Measurements from ENCODE around the gene TMC1.
"Not testable (repeated sequence)": the region's sequence is repeated elsewhere in the genome, so short reads cannot be mapped to it uniquely, and the experiment has no call there.

The TMC1 gene

DNA sequence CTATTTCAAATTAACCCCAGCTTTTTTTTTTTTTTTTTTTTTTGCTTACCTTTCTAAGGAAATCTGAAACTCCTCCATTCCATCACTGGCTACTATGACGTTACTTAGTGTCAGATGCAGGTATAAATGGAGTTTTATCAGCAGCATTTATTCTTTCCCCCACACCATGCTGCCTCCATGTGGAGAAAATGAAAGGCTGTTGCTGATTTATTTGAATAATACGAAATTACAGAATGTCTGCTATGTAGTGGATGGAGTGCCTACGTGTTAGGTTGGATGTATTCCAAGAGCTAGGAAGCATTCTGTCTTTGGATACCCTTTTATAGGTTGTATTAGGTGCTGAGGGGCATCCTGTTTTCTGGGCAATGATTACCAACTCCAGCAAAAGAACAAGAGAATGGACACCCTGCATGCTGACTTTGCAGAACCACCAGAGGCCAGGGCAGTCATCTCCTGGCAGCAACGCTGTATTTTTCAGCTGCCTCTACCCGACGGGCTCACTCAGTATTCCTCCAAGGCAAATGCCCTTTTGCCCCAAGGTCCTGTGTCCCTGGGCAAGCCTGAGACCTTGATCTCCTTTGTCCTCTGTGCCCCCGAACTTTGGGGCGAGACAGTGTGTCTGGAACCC, 232.0 kb downstream of the TMC1 start:
- peak in 3 of 58 donors; percentile 0 to 16 (median 9) for DNase-seq

- DNase-seq: no peak
Observed at GRCh38 chr9:72755836-72756235, 234.4 kb downstream of the TMC1 start.

DNA sequence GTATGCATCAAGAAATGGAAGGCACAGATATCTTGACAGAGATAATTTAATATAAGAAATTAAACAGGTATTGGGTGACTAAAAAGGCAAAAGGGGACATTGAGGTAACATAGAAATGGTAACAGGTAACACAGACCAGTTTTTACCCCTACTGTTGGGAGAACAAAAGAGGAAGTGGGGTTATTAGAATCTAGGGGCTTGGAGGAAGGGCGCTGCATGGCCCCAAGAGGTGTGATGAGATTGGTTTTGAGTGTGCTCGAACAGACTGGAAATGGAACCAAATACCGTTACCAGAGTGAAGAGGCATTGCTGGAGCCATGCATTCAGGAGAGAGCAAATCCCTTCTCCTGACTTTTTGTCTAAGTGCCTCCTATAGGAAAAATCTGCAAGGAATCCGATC, 237.5 kb downstream of the TMC1 start:
- no peak for DNase-seq

DNA sequence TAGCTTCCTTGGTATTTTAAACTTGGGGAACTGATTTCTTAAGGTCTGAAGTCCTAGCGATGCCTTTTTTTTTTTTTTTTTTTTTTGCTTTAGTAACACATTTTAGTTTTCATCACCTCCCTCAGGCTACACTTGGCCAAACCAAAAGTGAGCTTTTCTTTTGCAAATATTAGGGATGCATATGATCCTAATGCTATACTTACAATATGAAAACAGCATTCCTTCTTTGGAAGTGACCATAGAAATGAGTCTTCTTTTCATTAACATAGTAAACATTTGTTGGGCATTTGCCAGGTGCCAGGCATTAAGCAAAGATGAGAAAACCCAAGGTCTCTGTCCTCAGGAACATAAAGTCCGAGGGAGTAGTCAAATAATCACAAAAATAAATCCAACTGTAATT, 241.6 kb downstream of the TMC1 start:
- no peak for DNase-seq

GRCh38 chr9:72769546-72769945, 248.1 kb downstream of the TMC1 start:
- DNase-seq: no peak

- no peak for DNase-seq
Observed at GRCh38 chr9:72772661-72773060, 251.3 kb downstream of the TMC1 start.

DNA sequence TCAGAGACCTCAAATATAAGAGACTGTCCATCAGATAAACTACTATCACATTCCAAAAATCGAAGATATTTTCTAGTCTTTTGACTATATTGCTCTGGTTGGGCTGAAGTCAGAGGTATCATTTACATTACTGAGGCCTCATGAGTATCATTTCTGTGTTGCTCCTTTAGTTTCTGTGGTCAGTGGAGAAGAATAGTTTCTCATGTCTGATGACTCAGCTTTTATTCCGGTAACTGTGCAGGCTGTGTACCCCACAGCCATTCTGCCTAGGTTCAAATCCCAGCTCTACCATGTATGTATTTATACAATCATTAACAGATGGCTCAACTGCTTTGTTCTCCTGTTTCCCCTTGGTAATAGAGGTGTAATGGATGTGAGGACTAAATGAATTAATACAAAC, 252.2 kb downstream of the TMC1 start:
- no peak for DNase-seq

- DNase-seq: no peak
Observed at GRCh38 chr9:72775570-72775969, 254.2 kb downstream of the TMC1 start.

DNA sequence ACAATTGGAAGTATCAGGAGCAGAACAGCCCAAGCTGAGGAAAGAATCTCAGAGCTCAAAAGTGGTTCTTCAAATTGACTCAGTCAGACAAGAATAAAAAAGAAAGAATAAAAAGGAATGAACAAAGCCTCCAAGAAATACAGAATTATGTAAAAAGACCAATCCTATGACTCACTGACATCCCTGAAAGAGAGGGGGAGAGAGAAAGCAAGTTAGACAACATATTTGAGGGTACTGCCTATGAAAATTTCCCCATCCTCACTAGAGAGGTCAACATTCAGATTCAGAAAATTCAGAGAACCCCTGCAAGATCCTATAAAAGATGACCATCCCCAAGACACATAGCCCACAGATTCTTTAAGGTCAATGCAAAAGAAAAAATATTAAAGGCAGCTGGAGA, 258.2 kb downstream of the TMC1 start:
- no peak for DNase-seq

DNA sequence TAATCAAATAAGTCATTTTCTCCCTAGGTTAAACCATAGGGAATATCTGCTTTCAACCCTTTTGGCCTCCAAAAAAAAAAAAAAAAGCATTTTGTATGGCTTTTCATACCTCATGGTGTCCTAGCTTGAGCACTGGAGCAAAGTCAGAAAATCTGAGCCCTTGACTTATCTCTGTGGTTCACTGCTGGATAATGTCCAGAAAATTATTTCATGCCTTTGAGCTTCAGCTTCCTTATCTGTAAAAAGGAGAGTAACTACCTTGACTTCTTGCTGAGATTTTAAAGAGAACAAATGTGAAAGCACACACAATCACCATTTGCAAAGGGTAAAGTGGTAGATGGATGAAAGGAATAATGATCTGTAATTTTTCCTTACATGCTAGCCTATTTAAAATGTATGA, 265.5 kb downstream of the TMC1 start:
- no peak for DNase-seq

- DNase-seq: no peak
Observed at GRCh38 chr9:72788966-72789735, 267.7 kb downstream of the TMC1 start.

- no peak for DNase-seq
Observed at GRCh38 chr9:72789885-72790284, 268.5 kb downstream of the TMC1 start.

GRCh38 chr9:72790989-72791388, 269.6 kb downstream of the TMC1 start:
- no peak for DNase-seq

DNA sequence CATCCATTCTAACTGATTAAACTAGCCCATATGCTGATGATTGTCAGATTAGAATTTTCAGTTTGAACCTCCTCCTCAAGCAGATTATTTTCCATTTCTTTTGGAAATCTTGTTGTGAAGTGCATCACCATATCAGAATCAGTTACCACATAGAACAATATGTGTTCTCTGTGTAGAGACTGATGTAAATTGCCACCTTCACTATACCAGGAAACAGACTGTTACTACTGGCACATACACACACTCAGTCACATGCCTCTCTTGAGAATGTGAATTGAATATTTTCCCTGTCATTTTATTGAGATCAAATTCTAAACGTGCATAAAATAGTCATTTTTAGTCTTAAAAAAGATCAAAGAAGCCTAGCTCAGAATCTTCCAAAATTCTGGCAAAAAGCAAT, 270.0 kb downstream of the TMC1 start:
- no peak for DNase-seq

- DNase-seq: no peak
Observed at GRCh38 chr9:72794946-72795345, 273.5 kb downstream of the TMC1 start.

GRCh38 chr9:72800328-72800994, 279.1 kb downstream of the TMC1 start:
- DNase-seq: no peak

- no peak for DNase-seq
Observed at GRCh38 chr9:72805238-72805637, 283.8 kb downstream of the TMC1 start.

DNA sequence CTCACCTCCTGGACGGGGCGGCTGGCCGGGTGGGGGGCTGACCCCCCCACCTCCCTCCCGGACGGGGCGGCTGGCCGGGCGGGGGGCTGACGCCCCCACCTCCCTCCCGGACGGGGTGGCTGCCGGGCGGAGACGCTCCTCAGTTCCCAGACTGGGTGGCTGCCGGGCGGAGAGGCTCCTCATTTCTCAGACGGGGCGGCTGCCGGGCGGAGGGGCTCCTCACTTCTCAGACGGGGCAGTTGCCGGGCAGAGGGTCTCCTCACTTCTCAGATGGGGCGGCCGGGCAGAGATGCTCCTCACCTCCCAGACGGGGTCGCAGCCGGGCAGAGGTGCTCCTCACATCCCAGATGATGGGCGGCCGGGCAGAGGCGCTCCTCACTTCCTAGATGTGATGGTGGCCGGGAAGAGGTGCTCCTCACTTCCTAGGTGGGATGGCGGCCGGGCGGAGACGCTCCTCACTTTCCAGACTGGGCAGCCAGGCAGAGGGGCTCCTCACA, 285.0 kb downstream of the TMC1 start:
- not testable (repeated sequence) for DNase-seq

DNA sequence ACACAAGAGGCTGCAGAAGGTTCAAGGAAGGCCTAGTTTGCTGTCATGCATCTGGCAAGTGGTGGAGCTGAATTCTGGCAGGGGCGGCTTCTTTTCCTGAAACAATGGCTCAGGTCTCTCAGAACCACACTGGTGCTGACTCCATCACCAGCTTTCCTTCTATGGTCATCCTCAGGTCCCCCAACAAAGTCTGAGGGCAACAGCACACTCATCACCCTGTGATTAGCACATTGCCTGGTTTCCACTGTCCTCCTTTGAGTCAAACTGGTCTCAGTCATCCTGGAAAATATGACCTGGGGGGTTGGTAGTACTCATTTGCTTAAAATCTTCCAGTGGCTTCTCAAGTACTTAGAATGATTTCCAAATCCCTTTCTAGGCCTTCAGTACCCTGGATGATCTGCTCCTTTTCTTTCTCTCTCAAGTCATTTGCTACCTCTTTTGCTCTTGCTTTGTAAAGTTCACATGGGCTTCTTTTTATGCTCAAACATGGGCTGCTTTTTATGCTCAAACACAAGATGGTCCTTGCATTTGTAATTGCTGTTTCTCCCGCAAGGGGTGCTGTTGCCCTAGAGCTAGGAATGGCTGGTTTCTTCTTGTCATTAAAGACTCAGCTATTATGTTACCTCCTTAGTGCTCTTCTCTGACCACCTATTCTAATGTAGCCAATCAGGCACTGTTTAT, 286.5 kb downstream of the TMC1 start:
- no peak for DNase-seq

GRCh38 chr9:72808446-72808768, 287.0 kb downstream of the TMC1 start:
- DNase-seq: no peak

- DNase-seq: no peak
Observed at GRCh38 chr9:72809586-72809985, 288.2 kb downstream of the TMC1 start.

GRCh38 chr9:72812559-72813111, 291.2 kb downstream of the TMC1 start:
- no peak for DNase-seq
